AG10803 (cell line): Measurements from ENCODE around the gene RBM23.

Experiments used
- DNase-seq: peaks from one replicate; pipeline ENCODE4 v3.0.0; 2010; ENCODE audit warnings: low read depth
- H3K4me3 ChIP-seq: 2 replicates; pipeline ENCODE4 v1.5.1; 2011; ENCODE audit warnings: mild to moderate bottlenecking, low read length, control low read depth
- TF ChIP-seq, protein P1 (sequence below): conservative IDR thresholded peaks from 2 replicates; pipeline ENCODE4 v1.5.1; 2011; ENCODE audit warnings: mild to moderate bottlenecking, low read length, control low read depth, inconsistent platforms

Gene RBM23

DNA sequence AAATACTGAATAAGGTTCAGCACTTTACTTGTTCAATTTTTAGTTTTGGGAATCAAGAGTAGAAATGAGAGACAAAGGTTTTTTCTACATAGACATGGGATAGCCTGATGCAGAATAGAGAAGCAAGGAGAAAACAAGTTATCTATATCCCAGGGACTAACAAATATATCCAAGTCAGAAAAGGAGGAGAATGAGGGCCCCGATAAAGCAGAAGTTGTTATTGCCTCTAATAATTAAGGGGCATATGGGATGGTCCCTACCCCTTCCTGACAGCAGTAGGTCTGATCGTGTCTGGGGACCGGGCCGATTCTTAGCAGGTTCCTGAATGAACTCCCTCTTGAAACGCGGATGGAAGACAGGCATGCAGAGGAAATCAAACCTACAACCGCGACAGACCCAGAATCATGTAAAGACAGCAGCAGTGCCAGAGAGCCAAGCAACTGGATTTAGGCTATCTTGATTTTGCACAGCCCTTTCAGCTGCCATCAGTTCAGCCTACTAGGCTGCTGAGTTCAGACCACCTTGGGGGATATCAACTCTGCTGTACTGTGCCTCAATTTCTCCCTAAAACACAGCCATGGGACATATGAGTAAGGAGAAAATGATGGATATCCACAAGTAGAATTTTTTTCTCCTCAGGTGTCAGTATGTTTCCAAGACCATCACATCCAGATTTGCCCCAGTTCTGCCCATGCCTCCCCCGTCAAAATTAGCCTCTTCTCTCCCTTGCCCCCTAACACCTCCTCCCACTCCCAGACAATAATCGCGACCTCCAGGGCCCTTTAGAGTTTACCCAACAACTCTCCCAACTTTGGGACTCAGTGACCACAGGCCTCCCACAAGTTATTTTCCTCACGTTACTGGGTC, 9.5 kb upstream of the RBM23 start:
- TF ChIP-seq, protein P1, sequence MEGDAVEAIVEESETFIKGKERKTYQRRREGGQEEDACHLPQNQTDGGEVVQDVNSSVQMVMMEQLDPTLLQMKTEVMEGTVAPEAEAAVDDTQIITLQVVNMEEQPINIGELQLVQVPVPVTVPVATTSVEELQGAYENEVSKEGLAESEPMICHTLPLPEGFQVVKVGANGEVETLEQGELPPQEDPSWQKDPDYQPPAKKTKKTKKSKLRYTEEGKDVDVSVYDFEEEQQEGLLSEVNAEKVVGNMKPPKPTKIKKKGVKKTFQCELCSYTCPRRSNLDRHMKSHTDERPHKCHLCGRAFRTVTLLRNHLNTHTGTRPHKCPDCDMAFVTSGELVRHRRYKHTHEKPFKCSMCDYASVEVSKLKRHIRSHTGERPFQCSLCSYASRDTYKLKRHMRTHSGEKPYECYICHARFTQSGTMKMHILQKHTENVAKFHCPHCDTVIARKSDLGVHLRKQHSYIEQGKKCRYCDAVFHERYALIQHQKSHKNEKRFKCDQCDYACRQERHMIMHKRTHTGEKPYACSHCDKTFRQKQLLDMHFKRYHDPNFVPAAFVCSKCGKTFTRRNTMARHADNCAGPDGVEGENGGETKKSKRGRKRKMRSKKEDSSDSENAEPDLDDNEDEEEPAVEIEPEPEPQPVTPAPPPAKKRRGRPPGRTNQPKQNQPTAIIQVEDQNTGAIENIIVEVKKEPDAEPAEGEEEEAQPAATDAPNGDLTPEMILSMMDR = no peak
- H3K4me3 ChIP-seq = peak overlapping the region; percentile 99
- DNase-seq = no peak

DNA sequence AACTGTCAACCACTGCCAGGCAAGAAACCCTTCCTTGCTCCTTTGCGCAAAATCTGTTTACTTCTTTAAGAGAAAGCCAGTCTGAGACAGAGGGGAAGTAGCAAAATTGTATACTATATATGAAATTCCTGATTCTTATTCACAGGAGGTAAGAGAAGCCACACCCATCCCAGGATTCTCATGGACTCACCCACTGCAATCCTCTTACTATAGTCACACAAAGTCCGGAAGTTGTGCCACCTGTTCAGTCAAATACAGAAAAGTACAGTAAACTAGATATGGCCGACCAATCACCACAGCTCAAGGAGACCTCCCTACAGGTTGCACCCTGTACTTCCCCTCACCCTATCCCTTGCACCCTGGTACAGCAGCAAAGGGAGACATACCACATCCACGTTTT, 7.4 kb upstream of the RBM23 start:
- DNase-seq = peak; percentile 6
- TF ChIP-seq, protein P1 = no peak
- no peak overlapping the region for H3K4me3 ChIP-seq

DNA sequence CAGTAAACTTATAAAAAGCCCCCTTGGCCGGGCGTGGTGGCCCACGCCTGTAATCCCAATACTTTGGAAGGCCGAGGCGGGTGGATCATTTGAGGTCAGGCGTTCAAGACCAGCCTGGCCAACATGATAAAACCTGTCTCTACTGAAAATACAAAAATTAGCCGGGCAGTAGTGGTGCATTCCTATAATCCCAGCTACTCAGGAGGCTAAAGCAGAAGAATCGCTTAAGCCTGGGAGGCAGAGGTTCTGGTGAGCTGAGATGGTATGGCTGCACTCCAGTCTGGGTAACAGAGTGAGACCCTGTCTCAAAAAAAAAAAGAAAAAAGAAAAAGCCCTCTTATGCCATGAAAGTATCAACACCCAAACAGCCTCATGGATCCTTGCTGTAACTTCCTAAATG, 6.6 kb upstream of the RBM23 start:
- no peak overlapping the region for H3K4me3 ChIP-seq
- no peak for DNase-seq
- TF ChIP-seq, protein P1 = no peak

DNA sequence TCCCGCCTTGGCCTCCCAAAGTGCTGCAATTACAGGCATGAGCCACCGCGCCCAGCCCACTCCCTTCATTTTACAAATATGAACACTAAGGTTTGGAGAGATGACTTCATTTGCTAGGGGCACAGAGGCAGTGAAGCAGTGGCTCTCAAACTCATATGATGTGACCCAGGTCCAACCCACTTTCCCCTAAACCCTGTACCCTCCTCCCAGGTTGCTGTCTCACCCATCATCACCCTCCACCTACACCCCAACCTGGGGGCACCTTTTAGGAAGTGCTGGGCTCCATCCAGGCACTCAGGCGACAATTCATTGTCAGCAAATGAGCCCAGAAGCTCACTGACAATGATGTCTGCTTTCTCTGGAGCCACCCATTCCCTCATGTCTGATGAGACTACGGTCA, 4.8 kb upstream of the RBM23 start:
- no peak overlapping the region for H3K4me3 ChIP-seq
- DNase-seq = no peak
- TF ChIP-seq, protein P1 = no peak

DNA sequence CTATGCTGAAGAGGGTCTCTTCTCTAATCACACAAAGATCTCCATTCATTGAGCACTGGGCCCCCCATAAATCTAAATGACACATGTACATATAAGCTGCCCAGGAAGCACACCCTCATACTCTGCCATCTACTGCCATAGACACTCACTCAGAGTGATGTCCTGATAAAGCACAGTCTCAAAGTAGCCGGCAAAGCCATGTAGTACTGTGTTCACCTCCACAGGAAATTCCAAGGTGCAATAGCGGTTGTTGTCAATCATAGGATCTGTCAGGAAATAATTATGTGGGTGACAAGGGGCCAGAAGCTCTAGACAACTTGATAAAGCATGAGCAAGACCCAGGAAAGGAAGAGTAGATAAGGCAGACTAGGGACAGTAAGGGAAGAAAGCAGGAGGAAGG, 3.3 kb upstream of the RBM23 start:
- H3K4me3 ChIP-seq = no peak overlapping the region
- no peak for DNase-seq
- TF ChIP-seq, protein P1 = no peak

DNA sequence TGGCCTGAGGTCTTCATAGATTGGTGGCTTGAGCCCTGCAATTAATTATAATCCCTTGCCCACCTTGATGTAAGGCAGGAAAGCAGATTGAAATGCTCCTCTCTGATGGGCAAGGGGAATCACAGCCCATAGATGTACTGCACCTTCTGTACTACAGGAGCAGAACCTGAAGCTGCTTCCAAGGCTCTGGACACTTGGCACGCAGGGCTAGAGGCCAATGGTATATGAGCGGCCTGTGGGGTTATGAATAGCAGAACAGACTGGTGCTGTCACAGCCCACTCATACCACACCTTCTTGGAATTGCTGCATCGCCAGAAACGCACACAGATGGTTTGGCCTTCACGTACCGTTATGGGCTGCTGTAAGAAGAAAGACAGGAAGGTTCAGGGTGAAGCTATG, 1.7 kb upstream of the RBM23 start:
- TF ChIP-seq, protein P1 = no peak
- no peak for DNase-seq
- no peak overlapping the region for H3K4me3 ChIP-seq

DNA sequence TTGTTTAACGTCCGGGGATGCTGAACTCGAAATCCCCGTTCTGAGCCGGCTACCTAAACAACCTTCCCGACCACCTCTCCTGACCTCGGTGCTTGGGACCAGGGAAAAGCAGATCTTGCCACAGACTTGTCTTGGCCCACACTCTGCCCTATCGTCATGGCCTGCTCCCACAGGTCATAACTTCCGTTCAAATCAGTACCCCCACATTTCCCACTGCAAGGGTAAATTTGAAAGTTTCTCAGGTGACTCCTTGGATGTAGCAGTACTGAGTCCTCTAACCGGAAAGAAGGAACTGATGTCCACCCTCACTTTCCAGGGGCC, 612 bp upstream of the RBM23 start:
- TF ChIP-seq, protein P1 = no peak
- peak overlapping the region; percentile 52 for H3K4me3 ChIP-seq
- no peak for DNase-seq
